ENCODE results near the gene GRIA3.
A peak's percentile ranks its signal among the peaks of the same experiment; 100 is the strongest.

The GRIA3 gene

DNA sequence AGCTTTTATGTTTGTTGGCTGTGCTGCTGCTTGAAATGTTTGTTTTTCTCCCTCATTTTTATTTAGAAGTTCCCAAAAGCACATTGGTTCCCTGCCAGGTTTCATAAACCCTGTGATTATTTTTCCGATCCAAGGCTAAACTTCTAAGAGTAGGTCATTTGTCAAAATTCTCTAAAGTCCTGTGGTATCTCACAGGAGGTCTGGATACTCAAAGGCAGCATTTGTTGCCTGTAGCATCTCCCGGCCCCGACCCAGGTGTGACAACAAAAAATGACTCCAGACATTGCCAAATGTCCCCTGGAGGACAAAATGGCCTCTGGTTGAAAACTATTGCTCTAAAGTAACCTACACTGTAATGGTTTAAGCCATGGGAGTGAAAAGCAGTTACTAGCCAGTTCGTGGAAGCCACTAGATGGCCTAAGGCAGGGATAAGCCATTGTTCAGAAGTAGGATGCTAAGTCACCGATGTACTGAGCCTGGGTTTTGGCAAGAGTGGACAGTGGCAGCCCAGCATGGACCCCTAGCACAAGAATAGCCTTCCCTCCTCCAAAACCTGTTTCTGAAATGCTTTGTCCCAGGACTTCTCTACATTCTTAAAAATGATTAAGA, 292.6 kb downstream of the GRIA3 start:
- no peak for DNase-seq

GRCh38 chrX:123477673-123478072, 293.6 kb downstream of the GRIA3 start:
- DNase-seq: peak; percentile 3

- DNase-seq: no peak
These were observed 298.1 kb downstream of the GRIA3 start for GRCh38 chrX:123481913-123482851.

DNA sequence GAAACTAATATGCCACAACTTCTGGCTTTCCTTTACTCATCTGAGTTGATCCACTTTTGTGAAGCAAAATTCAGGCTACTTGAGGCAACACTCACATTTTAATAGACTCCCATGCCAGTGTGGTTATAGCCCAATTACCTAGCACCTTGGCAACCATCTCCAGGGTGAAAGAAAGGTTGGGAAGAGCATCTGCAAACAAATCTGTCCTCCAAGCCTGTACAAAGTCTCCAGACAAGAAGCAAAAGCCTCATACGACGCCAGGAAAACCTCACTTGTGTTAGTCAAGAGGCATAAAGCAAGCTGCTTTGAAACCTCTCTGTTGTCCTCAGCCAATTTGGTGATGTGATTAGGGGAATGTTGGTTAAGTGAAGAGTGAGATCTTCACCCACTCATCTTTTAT, 302.2 kb downstream of the GRIA3 start:
- DNase-seq: no peak

- no peak for DNase-seq
These were observed 303.2 kb downstream of the GRIA3 start for GRCh38 chrX:123487236-123487635.

DNA sequence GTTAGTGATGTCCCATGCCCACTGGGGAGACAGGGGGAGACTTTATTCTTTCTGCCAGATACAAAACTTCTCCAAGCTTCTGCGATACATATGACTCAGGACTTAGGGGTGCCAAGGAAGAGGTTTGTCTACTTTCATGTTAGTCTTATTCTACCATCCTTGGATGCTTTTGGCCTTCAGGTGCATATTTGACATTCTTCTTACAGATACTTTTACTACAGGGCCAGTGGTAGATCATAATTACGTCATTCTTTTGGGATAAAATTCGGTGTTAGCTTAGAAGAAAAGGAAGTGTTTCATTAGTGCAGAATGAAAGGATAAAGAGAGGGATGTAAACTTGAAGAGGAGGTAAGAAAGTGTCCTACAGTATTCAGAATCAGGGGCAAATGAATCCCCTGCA, 303.6 kb downstream of the GRIA3 start:
- DNase-seq: no peak

- no peak for DNase-seq
These were observed 304.9 kb downstream of the GRIA3 start for GRCh38 chrX:123489011-123489410.

DNA sequence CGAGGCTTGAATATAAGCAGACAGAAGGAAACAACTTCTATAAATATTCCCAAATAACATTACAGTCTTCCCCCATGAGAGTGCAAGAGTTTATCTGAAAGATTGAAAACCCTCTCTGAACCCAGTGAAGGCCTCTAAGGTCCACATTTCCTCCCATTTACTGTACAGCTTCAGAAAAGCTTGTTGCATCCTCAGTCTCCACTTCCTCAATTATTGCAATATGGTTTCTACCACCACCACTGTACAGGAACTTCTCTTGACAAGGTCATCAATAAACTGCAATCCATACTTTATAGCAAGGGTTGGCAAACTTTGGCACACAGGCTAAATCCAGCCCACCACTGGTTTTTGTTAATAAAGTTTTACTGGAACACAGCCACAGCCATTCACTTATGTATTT, 309.8 kb downstream of the GRIA3 start:
- no peak for DNase-seq

- no peak for DNase-seq
These were observed 315.7 kb downstream of the GRIA3 start for GRCh38 chrX:123499787-123500186.

- no peak for DNase-seq
These were observed 320.0 kb downstream of the GRIA3 start for GRCh38 chrX:123504047-123504446.

DNA sequence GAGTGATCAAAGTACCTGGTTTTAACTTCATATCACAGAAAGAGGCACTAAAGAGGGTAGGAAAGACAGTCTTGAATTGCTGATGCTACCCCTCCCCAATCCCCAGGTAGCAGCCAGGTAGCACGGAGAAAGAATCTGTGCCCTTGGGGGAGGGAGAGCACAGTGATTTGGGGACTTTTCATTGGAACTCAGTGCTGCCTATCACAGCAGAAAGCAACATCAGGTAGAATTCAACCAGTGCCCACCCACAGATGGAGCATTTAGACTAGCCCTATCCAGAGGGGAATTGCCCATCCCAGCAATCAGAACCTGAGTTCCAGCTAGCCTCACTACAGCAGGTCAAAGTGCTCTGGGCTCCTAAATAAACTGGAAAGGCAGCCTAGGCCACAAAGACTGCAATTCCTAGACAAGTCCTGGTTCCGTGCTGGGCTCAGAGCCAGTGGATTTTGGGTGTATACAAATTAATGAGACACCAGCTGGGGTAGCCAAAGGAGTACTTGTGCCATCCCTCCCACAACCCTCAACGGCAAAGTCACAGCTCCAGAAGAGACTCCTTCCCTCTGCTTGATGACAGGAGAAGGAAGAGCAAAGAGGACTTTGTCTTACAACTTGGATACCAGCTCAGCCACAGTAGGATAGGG, 320.7 kb downstream of the GRIA3 start:
- DNase-seq: no peak

DNA sequence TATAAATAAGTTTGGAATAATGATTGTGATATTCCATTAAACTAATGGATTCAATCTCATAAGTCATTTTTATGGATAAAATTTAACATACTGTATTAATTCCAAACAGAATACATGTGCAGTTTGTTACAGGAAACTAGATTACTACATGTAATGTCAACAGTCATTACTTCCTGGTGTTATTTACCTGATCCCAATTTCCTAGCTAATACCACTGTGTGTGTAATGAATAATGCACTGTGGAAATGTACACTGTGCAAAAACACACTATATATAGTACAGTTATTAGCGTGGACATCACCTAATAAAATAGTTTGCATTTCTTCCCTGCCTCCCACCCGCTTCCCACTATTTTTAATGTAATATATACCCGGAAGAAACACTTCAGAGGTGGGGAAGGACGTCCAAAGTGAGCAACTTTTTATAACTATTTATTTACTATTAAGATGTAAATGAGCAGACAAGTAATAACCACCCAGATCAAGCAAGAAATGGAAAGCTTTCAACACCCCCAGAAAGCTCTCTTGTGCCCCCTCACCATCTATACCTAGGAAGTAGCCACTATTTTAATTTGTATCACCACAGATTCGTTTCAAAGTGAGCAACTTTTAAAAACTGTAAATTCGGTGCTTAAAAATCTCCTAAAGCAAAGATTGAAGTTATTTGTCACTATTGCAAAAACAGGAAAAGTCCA, 329.7 kb downstream of the GRIA3 start:
- DNase-seq: no peak

- DNase-seq: peak; percentile 5
These were observed 330.2 kb downstream of the GRIA3 start for GRCh38 chrX:123514279-123514640.

DNA sequence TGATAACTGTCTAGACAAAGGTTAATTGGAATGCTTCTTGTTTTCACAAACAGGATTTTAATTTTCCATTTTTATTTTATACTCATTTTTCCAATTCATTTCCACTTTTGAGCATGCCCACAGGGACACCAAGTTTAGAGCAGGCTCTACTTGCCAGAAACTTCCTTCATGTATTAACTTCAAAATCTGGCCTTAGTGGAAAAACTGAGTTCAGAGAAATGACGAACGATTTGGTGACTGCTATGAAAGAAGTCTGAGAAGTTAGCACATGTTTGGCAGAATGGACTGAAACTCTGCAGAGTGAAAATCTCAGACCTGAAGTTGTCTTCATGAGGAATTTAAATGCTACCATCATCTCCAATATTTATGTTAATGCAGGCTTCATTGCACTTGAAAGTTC, 334.7 kb downstream of the GRIA3 start:
- no peak for DNase-seq

GRCh38 chrX:123525123-123525725, 341.1 kb downstream of the GRIA3 start:
- DNase-seq: no peak

GRCh38 chrX:123530726-123531125, 346.6 kb downstream of the GRIA3 start:
- DNase-seq: peak; percentile 19
